ENCODE results near the gene NDUFB10. TPM values are rescaled to one million over a fixed set of nuclear protein-coding genes. Genes with fewer than 3 reads are reported as not detected.
A peak's percentile ranks its signal among the peaks of the same experiment; 100 is the strongest.

The NDUFB10 gene
- polyA plus RNA-seq, 1 of the 3 experiments (the other 2 are of a cell fraction): 468 TPM

GRCh38 chr16:1982013-1982433 is 22.7 kb downstream of the NDUFB10 start:
- H3K36me3 ChIP-seq (replicated peaks in 1 of 2; ENCODE audit: control insufficient read depth in 1 of 2, insufficient read depth in 2 of 2, low read length in 1 of 2): peaks cover 5 to 31% of the 10 kb centered on the region in 2 experiments
- no peaks in the 10 kb centered on the region for H3K9me2 ChIP-seq
- H3K27me3 ChIP-seq (ENCODE audit: insufficient read depth): no peaks in the 10 kb centered on the region
- peaks cover 19% of the 10 kb centered on the region; the same call in 1 of the 2 replicates for H3K79me2 ChIP-seq (ENCODE audit: insufficient read depth)
- H3K27ac ChIP-seq (ENCODE audit: low read depth in 2 of 2, low read length in 1 of 2): no peak overlapping the region
- TF ChIP-seq FOXJ3 (CRISPR knock-in tag; IDR thresholded peaks at IDR 0.05): no peak
- TF ChIP-seq RFX5 (IDR thresholded peaks at IDR 0.05; ENCODE audit: low read length): no peak
- no peak for TF ChIP-seq USF1 (IDR thresholded peaks at IDR 0.05; ENCODE audit: borderline replicate concordance, low read depth)
- TF ChIP-seq TAF1 (IDR thresholded peaks at IDR 0.05; ENCODE audit: borderline replicate concordance, low read depth, low read length): no peak
- no peak for TF ChIP-seq FOXM1 (IDR thresholded peaks at IDR 0.05; ENCODE audit: low read depth)
- no peak for TF ChIP-seq SIN3A (IDR thresholded peaks at IDR 0.05; ENCODE audit: borderline replicate concordance, low read depth, low read length)
- TF ChIP-seq EP300 (IDR thresholded peaks at IDR 0.05; ENCODE audit: borderline replicate concordance in 1 of 2, low read depth in 1 of 2, low read length in 1 of 2): no peak
- no peak for TF ChIP-seq ZBTB33 (IDR thresholded peaks at IDR 0.05; ENCODE audit: borderline replicate concordance, low read depth)
- TF ChIP-seq TCF12 (IDR thresholded peaks at IDR 0.05): no peak
- no peak for TF ChIP-seq RAD21 (IDR thresholded peaks at IDR 0.05; ENCODE audit: low read length)
- TF ChIP-seq MAX (IDR thresholded peaks at IDR 0.05; ENCODE audit: low read depth): no peak
- no peak for TF ChIP-seq GATA2 (CRISPR knock-in tag; IDR thresholded peaks at IDR 0.05)
- TF ChIP-seq MXI1 (IDR thresholded peaks at IDR 0.05; ENCODE audit: low read depth, low read length): no peak
- H3K9me3 ChIP-seq: no peaks in the 10 kb centered on the region
- no peak overlapping the region for H3K4me2 ChIP-seq
- DNase-seq: no peak
- POLR2A ChIA-PET: interaction anchor here (0.7 to 2.2 kb wide), 2 partner anchors 17 to 85 kb away, joined by 3 to 12 read pairs; partner anchors contain the start of gene RPS2
- CTCF ChIA-PET: interaction anchor here (0.7 to 3.3 kb wide), 7 partner anchors 10 to 119 kb away, joined by 3 to 19 read pairs (median 3); partner anchors contain the start of genes RPS2 and TBL3
- no peak overlapping the region for H2AFZ ChIP-seq (ENCODE audit: low read depth)
- peaks cover 15% of the 10 kb centered on the region for H3F3A ChIP-seq (replicated peaks; ENCODE audit: insufficient read depth)
- H3K9ac ChIP-seq: no peak overlapping the region
- 14% methylated on average over 1 of the region's 5 CpGs for WGBS (ENCODE audit: low lambda C conversion rate)
- H3K4me3 ChIP-seq (ENCODE audit: low read depth in 2 of 2, low read length in 1 of 2): no peak overlapping the region
- peaks cover 8 to 20% of the 10 kb centered on the region in 2 experiments; a peak in 2 of 4 replicates for H3K4me1 ChIP-seq (ENCODE audit: control insufficient read depth in 1 of 2, insufficient read depth in 2 of 2, low read depth in 1 of 2, low read length in 1 of 2)
- H4K20me1 ChIP-seq (ENCODE audit: insufficient read depth): no peaks in the 10 kb centered on the region

GRCh38 chr16:1982991-1983543 is 23.7 kb downstream of the NDUFB10 start:
- Histone ChIP-seq H2AFZ (ENCODE audit: low read depth) (0 out of 2 replicates have a peak overlapping the region, but pooled peaks have one; percentile 81), H3K9ac (peak overlapping the region; percentile 67; the same call in 1 of the 2 replicates), H3K4me1 (ENCODE audit: control insufficient read depth in 1 of 2, insufficient read depth in 2 of 2, low read depth in 1 of 2, low read length in 1 of 2) (peaks cover 8 to 20% of the 10 kb centered on the region in 2 experiments; a peak in 2 of 4 replicates), H3K27ac (ENCODE audit: low read depth in 2 of 2, low read length in 1 of 2) (peak overlapping the region in 1 of 2 experiments; percentile 95; a peak in 3 of 4 replicates), H4K20me1 (ENCODE audit: insufficient read depth) (no peaks in the 10 kb centered on the region), H3K36me3 (replicated peaks in 1 of 2; ENCODE audit: control insufficient read depth in 1 of 2, insufficient read depth in 2 of 2, low read length in 1 of 2) (peaks cover 5 to 21% of the 10 kb centered on the region in 2 experiments), H3K27me3 (ENCODE audit: insufficient read depth) (no peaks in the 10 kb centered on the region), H3F3A (replicated peaks; ENCODE audit: insufficient read depth) (peaks cover 15% of the 10 kb centered on the region), H3K4me3 (ENCODE audit: low read depth in 2 of 2, low read length in 1 of 2) (peak overlapping the region; percentile 77 to 80), H3K4me2 (peak overlapping the region; percentile 99), H3K9me3 (no peaks in the 10 kb centered on the region), H3K9me2 (no peaks in the 10 kb centered on the region), H3K79me2 (ENCODE audit: insufficient read depth) (peaks cover 19% of the 10 kb centered on the region; the same call in 1 of the 2 replicates)
- ChIA-PET CTCF (interaction anchor here (0.6 to 3.3 kb wide), 10 partner anchors 11 to 158 kb away, joined by 3 to 19 read pairs (median 3); partner anchors contain the start of genes RPS2 and TBL3), POLR2A (interaction anchor here (0.7 to 1.7 kb wide), 2 partner anchors 18 to 199 kb away, joined by 3 to 9 read pairs; partner anchors contain the start of gene RPS2)
- 32% methylated on average over 14 of the region's 19 CpGs for WGBS (ENCODE audit: low lambda C conversion rate)
- no peak for TF ChIP-seq RAD21 (IDR thresholded peaks at IDR 0.05; ENCODE audit: low read length)
- TF ChIP-seq TEAD4 (IDR thresholded peaks at IDR 0.05; ENCODE audit: borderline replicate concordance, insufficient read depth): no peak; the same call in 1 of the 2 replicates
- TF ChIP-seq PBX3 (IDR thresholded peaks at IDR 0.05): peak; percentile 3; the same call in 1 of the 2 replicates
- no peak for TF ChIP-seq IRF3 (IDR thresholded peaks at IDR 0.05; ENCODE audit: low read depth, low read length)
- no peak for DNase-seq
